Stimulated activated effector memory CD8-positive, alpha-beta T cell treated with anti-CD3 and anti-CD28 coated beads, Interleukin-12 subunit alpha, Interleukin-12 subunit beta, amount 100 ng/mL, for 72 hours (primary cell): ENCODE results near the gene OBSCN.
"Not testable (repeated sequence)": the region's sequence is repeated elsewhere in the genome, so short reads cannot be mapped to it uniquely, and the experiment has no call there.

Source experiments
- ATAC-seq: fragments of 150-1000 bp; cut with Tn5 transposase; 2 replicates; pipeline ENCODE4 v1.10.0; 2021
- DNase-seq, 2 donors: peaks; one replicate each; pipeline ENCODE4 v3.0.0; 2021 to 2022; ENCODE audit warnings: low spot score in 2 of 2
- H3K27ac Mint-ChIP-seq: one replicate; pipeline ENCODE4 v1.8.0; 2022; ENCODE audit warnings: mild to moderate bottlenecking, mixed read lengths
- H3K36me3 Mint-ChIP-seq: one replicate; pipeline ENCODE4 v1.8.0; 2022; ENCODE audit warnings: mild to moderate bottlenecking, mixed read lengths
- H3K4me1 Mint-ChIP-seq: one replicate; pipeline ENCODE4 v1.8.0; 2022; ENCODE audit warnings: mixed read lengths
- H3K4me3 Mint-ChIP-seq: one replicate; pipeline ENCODE4 v1.8.0; 2022; ENCODE audit warnings: mild to moderate bottlenecking, mixed read lengths
- H3K9me3 Mint-ChIP-seq: one replicate; pipeline ENCODE4 v1.8.0; 2022; ENCODE audit warnings: mixed read lengths

The OBSCN gene

DNA sequence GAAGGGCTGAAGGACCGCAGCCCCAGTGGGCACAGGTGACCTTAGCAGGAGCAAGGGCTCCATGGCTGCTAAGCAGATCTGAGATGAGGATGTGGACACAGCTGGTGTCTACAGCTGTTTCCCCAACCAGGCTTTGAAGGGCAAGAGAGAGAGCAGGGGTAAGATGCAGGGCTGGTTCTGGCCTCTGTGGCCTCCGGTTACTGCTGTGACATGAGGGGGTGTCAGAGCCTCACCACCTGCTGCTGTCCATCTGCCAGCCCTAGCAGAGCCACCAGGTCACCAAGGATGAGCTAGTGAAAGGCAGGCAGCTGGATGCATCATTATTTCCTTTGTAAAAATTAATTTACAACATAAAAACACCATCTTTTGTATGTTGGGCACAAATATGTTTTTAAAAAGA lies 33.4 kb downstream of the OBSCN start:
- Mint-ChIP-seq H3K9me3 (peaks cover 29% of the 10 kb centered on the region), H3K4me1 (peaks cover 10% of the 10 kb centered on the region), H3K27ac (no peak overlapping the region), H3K36me3 (peaks cover 29% of the 10 kb centered on the region), H3K4me3 (no peak overlapping the region)
- DNase-seq (no peak), ATAC-seq (no peak)

DNA sequence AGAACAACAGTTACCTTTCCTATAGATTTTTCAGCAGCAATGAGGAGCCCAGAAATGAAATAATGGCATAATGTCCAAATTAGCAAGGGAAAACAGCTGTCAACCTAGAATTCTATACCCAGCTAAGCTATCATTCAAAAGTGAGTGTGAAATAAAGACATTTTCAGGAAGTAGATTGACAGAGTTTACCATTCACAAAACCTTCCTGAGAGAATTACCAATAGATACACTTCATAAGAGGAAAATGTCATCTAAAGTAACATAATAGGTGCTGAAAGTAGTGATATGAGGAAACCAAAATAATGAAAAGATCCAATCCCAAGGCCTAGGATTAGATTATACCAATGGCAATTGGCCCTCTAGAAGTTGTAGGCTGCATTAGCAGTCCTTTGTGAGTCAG lies 34.6 kb downstream of the OBSCN start:
- no peak for ATAC-seq
- peaks cover 32% of the 10 kb centered on the region for H3K9me3 Mint-ChIP-seq
- H3K36me3 Mint-ChIP-seq: peaks cover 25% of the 10 kb centered on the region

DNA sequence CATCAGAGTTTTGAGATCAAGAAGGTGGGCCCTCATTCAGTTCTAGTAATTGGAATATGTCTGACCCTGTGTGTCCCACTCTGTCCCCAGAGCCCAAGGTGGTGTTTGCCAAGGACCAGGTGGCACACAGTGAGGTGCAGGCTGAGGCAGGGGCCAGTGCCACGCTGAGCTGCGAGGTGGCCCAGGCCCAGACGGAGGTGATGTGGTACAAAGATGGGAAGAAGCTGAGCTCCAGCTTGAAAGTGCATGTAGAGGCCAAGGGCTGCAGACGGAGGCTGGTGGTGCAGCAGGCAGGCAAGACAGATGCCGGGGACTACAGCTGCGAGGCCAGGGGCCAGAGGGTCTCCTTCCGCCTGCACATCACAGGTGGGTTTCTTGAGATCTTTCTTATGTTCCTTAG lies 35.2 kb downstream of the OBSCN start:
- Mint-ChIP-seq H3K9me3 (peaks cover 32% of the 10 kb centered on the region), H3K4me3 (no peak overlapping the region), H3K4me1 (peaks cover 5% of the 10 kb centered on the region), H3K36me3 (peaks cover 25% of the 10 kb centered on the region), H3K27ac (no peak overlapping the region)
- DNase-seq (no peak), ATAC-seq (no peak)

More for the DNA sequence above, 34.6 kb downstream of the OBSCN start:
- DNase-seq: no peak
- H3K27ac Mint-ChIP-seq: no peak overlapping the region
- H3K4me1 Mint-ChIP-seq: peaks cover 5% of the 10 kb centered on the region
- H3K4me3 Mint-ChIP-seq: no peak overlapping the region

DNA sequence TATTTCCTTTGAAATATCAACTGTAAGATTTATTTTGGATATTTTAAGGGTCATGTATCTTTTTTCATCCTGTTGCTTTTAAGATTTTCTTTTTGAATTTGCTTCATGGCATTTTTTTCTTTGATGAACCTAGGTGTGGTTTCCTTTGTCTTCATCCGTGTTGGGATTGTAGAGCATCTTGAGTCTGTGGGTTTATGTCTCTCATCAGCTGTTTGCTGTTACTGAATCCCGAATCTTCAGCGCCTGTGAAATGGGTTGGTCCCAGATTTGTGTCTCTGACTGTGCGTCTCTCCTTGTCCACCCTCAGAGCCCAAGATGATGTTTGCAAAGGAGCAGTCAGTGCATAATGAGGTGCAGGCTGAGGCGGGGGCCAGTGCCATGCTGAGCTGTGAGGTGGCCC lies 36.1 kb downstream of the OBSCN start:
- Mint-ChIP-seq H3K36me3 (peaks cover 25% of the 10 kb centered on the region), H3K9me3 (peaks cover 32% of the 10 kb centered on the region)
- not testable (repeated sequence) for H3K27ac Mint-ChIP-seq, ATAC-seq, H3K4me3 Mint-ChIP-seq, DNase-seq, H3K4me1 Mint-ChIP-seq

DNA sequence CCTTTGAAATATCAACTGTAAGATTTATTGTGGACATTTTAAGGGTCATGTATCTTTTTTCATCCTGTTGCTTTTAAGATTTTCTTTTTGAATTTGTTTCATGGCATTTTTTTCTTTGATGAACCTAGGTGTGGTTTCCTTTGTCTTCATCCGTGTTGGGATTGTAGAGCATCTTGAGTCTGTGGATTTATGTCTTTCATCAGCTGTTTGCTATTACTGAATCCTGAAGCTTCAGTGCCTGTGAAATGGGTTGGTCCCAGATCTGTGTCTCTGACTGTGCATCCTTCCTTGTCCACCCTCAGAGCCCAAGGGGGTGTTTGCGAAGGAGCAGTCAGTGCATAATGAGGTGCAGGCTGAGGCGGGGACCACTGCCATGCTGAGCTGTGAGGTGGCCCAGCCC lies 37.3 kb downstream of the OBSCN start:
- ATAC-seq (no peak), DNase-seq (no peak)
- no peak overlapping the region for H3K4me3 Mint-ChIP-seq
- H3K4me1 Mint-ChIP-seq: peaks cover 5% of the 10 kb centered on the region
- H3K27ac Mint-ChIP-seq: no peak overlapping the region
- H3K36me3 Mint-ChIP-seq: peaks cover 25% of the 10 kb centered on the region
- peaks cover 32% of the 10 kb centered on the region for H3K9me3 Mint-ChIP-seq

DNA sequence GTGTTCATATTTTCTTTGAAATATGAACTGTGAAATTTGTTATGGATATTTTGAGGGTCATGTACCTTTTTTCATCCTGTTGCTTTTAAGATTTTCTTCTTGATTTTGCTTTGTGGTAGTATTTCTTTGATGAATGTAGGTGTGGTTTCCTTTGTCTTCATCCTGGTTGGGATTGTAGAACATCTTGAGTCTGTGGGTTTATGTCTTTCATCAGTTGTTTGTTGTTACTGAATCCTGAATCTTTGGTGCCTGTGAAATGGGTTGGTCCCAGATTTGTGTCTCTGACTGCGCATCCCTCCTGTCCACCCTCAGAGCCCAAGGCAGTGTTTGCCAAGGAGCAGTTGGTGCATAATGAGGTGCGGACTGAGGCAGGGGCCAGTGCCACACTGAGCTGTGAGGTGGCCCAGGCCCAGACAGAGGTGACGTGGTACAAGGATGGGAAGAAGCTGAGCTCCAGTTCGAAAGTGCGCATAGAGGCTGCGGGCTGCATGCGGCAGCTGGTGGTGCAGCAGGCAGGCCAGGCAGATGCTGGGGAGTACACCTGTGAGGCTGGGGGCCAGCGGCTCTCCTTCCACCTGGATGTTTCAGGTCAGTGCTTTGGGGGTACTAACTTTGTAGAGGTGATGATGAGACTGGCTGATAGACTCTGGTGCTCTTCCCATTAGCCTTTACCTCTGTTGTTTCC lies 38.5 kb downstream of the OBSCN start:
- DNase-seq: no peak
- no peak overlapping the region for H3K4me3 Mint-ChIP-seq
- H3K9me3 Mint-ChIP-seq: peaks cover 26% of the 10 kb centered on the region
- peaks cover 5% of the 10 kb centered on the region for H3K4me1 Mint-ChIP-seq
- no peak overlapping the region for H3K27ac Mint-ChIP-seq
- peaks cover 25% of the 10 kb centered on the region for H3K36me3 Mint-ChIP-seq
- no peak for ATAC-seq

DNA sequence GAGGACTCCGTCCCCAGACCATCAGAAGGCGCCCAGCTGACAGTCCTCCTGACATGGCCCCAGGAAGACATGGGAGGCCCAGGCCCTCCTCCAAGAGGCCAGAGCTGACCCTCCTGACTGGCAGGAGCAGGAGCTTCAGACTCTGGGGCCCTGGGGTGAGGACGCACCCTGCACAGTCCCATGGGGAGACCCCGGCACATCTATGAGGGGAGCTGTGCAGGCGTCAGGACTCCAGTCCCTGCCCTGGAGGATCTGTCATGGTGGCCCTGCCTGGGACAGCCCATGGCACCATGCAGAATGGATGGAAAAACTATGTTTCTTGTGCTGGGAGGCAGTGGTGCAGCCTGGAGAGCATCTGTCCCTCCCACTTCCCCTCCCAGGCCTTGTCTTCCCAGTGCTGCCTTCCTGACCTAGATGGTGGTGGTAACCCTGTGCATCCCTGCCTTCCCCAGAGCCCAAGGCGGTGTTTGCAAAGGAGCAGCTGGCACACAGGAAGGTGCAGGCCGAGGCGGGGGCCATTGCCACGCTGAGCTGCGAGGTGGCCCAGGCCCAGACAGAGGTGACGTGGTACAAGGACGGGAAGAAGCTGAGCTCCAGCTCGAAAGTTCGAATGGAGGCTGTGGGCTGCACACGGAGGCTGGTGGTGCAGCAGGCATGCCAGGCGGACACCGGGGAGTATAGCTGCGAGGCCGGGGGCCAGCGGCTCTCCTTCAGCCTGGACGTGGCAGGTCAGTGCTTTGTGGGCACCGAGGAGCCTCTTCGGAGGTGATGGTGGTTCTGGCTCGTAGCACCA lies 41.9 kb downstream of the OBSCN start:
- ATAC-seq (no peak), DNase-seq (no peak)
- peaks cover 5% of the 10 kb centered on the region for H3K4me1 Mint-ChIP-seq
- H3K36me3 Mint-ChIP-seq: peaks cover 15% of the 10 kb centered on the region
- no peak overlapping the region for H3K27ac Mint-ChIP-seq
- H3K9me3 Mint-ChIP-seq: peaks cover 13% of the 10 kb centered on the region
- H3K4me3 Mint-ChIP-seq: no peak overlapping the region

DNA sequence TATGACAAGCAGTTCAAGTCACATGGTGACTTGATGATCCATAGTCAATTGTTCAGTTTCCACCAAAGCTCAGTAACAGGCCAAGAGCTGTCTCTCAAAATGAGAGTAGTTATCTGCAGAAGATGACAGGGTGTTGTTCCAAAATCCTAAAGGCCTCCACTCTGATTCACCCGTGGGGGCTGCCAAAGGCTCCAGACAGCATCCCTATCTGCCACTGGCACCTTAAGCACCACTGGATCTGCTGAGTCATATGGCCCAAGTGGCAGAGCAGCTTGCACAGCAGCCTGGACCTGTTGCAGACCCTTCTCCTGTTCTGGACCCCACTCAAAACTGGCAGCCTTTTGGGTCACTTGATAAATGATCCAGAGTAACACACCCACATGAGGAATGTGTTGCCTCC lies 44.6 kb downstream of the OBSCN start:
- ATAC-seq, H3K27ac Mint-ChIP-seq, H3K4me1 Mint-ChIP-seq, H3K36me3 Mint-ChIP-seq, H3K9me3 Mint-ChIP-seq, H3K4me3 Mint-ChIP-seq, DNase-seq: not testable (repeated sequence)

DNA sequence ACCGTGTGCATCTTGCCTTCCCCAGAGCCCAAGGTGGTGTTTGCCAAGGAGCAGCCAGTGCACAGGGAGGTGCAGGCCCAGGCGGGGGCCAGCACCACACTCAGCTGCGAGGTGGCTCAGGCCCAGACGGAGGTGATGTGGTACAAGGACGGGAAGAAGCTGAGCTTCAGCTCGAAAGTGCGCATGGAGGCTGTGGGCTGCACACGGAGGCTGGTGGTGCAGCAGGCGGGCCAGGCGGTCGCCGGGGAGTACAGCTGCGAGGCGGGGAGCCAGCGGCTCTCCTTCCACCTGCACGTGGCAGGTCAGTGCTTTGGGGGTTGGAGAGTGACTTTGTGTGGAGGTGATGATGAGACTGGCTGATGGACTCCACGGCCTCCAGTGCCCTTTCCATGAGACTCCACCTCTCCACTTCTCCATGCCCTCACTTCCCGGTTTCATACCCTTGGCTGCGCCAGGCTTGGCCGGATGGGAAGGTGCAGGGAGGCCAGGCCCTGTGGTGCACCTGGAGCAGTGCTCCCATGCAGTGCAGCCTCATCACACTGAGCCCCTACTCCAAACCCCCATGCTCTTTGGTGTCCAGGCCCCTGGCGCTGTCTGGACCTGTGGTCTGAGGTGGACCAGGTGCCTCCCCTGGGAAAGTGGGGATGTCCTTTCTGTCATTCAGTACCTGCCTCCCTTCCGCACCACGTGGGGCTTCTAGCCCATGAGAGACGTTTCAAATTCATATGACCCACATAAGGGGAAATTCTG lies 49.0 kb downstream of the OBSCN start:
- H3K4me3 Mint-ChIP-seq: no peak overlapping the region
- no peaks in the 10 kb centered on the region for H3K4me1 Mint-ChIP-seq
- H3K36me3 Mint-ChIP-seq: no peaks in the 10 kb centered on the region
- no peak overlapping the region for H3K27ac Mint-ChIP-seq
- DNase-seq: no peak
- H3K9me3 Mint-ChIP-seq: no peaks in the 10 kb centered on the region
- no peak for ATAC-seq

DNA sequence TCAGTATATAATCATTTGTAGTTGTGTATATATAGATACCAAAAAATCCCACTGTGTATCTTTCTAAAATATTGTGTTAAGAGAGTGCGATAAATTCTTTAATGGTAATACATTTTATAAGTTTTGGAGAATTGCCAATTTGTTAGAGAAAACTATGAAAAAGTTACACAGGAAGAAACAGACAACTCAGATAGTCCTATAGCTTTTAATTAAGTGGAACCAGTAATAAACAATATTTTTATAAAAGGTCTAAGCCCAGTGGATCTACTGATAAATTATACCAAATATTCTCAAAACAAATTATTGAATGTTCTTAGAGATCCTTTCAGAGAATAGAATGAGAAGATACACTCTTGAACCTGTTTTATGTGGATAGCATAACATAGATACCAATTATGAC lies 50.6 kb downstream of the OBSCN start:
- ATAC-seq: no peak
- DNase-seq: no peak
- H3K4me3 Mint-ChIP-seq: no peak overlapping the region
- H3K36me3 Mint-ChIP-seq: no peaks in the 10 kb centered on the region
- no peaks in the 10 kb centered on the region for H3K9me3 Mint-ChIP-seq
- H3K27ac Mint-ChIP-seq: no peak overlapping the region
- H3K4me1 Mint-ChIP-seq: no peaks in the 10 kb centered on the region

DNA sequence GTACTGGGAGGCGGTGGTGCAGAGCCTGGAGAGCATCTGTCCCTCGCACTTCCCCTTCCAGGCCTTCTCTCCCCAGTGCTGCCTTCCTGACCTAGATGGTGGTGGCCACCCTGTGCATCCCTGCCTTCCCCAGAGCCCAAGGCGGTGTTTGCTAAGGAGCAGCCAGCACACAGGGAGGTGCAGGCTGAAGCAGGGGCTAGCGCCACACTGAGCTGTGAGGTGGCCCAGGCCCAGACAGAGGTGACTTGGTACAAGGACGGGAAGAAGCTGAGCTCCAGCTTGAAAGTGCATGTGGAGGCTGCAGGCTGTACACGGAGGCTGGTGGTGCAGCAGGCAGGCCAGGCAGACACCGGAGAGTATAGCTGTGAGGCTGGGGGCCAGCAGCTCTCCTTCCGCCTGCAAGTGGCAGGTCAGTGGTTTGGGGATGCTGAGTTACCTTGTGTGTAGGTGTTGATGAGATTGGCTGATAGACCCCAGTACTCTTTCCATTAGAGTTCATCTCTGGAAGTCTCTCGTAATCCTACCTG lies 51.6 kb downstream of the OBSCN start:
- no peak overlapping the region for H3K4me3 Mint-ChIP-seq
- no peaks in the 10 kb centered on the region for H3K36me3 Mint-ChIP-seq
- H3K27ac Mint-ChIP-seq: no peak overlapping the region
- H3K4me1 Mint-ChIP-seq: no peaks in the 10 kb centered on the region
- DNase-seq: no peak
- H3K9me3 Mint-ChIP-seq: no peaks in the 10 kb centered on the region
- no peak for ATAC-seq

DNA sequence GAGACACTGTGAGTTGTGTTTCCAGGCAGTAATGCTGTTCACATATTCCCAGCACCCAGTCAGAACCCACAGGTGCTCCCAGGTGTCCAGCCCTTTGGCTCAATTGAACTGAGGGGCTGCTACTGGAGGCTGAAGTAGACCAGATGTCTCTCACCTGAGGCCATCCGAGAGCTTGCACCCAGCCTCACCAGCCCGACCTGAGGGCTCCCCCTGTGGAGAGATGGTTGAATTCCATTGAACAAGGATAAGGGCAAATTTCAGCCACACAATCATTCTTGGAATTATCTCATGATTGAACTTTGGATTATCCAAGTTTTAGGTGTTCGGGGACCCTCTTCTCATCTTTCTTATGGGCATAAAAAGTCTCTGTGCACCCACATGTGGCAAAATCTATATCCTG lies 52.1 kb downstream of the OBSCN start:
- Mint-ChIP-seq H3K36me3 (no peaks in the 10 kb centered on the region), H3K4me3 (no peak overlapping the region), H3K4me1 (no peaks in the 10 kb centered on the region), H3K27ac (no peak overlapping the region), H3K9me3 (no peaks in the 10 kb centered on the region)
- DNase-seq (no peak), ATAC-seq (no peak)

DNA sequence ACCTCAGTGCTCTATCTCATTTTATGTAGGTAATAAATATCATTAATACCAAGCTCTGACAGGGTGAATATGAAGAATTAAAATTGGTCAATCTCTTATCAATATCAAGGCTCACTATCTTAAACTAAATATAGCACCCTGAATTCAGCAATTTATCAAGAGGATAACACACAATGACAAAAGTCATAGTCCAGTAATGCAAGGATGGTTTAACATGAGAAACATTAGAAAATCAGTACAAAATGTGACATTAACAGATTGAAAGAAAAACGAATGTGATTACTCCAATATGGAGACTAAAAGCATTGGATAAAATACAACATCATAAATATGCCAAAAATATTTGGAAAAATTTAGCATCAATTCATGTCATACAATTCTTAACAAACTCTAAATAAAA lies 53.9 kb downstream of the OBSCN start:
- Mint-ChIP-seq H3K27ac (no peak overlapping the region), H3K9me3 (no peaks in the 10 kb centered on the region), H3K36me3 (no peaks in the 10 kb centered on the region), H3K4me3 (no peak overlapping the region), H3K4me1 (no peaks in the 10 kb centered on the region)
- DNase-seq (no peak), ATAC-seq (no peak)

DNA sequence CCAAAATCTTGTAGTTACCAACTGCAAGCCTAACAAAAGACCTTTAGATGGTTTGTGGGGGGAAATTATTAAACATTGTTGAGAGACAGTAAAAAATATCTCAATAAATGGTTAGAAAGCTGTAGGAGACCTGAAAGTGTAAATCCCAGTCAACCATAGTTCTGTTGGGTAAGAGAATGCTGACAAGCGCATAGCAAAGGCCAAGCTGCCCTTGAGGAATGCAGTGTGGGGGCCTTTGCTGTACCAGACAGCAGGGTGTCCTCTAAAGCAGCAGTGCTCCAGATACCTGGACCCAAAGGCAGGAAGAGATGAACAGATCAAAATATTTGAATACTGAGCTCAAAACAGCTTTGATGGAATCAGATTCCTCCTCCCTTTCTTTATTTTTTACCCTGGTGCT lies 54.6 kb downstream of the OBSCN start:
- no peaks in the 10 kb centered on the region for H3K4me1 Mint-ChIP-seq
- DNase-seq (no peak), ATAC-seq (no peak)
- H3K9me3 Mint-ChIP-seq: no peaks in the 10 kb centered on the region
- no peak overlapping the region for H3K27ac Mint-ChIP-seq
- no peaks in the 10 kb centered on the region for H3K36me3 Mint-ChIP-seq
- H3K4me3 Mint-ChIP-seq: no peak overlapping the region

DNA sequence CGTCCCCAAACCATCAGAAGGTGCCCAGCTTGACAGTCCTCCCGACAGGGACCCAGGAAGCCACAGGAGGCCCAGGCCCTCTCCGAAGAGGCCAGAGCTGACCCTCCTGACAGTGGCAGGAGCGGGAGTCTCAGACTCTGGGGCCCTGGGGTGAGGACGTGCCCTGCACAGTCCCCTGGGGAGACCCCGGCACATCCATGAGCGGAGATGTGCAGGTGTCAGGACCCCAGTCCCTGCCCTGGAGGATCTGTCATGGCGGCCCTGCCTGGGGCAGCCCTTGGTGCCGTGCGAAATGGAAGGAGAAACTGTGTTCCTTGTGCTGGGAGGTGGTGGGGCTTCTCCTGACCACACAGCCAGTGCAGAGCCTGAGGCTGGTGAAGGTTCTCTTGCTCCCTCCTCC lies 55.8 kb downstream of the OBSCN start:
- H3K4me3 Mint-ChIP-seq: no peak overlapping the region
- no peak overlapping the region for H3K27ac Mint-ChIP-seq
- H3K36me3 Mint-ChIP-seq: no peaks in the 10 kb centered on the region
- no peaks in the 10 kb centered on the region for H3K4me1 Mint-ChIP-seq
- ATAC-seq (no peak), DNase-seq (no peak)
- no peaks in the 10 kb centered on the region for H3K9me3 Mint-ChIP-seq
